ENCODE data around the gene DAO. TPM values are rescaled to one million over a fixed set of nuclear protein-coding genes. Genes with fewer than 3 reads are reported as not detected.

Gene DAO
- total RNA-seq, 1 experiment from 2014 or later: not detected

- Histone ChIP-seq H3K4me1 (ENCODE audit: low read length) (no peaks in the 10 kb centered on the region), H3K9me2 (replicated peaks; ENCODE audit: insufficient read depth, low read length) (no peaks in the 10 kb centered on the region; the same call in 1 of the 2 replicates), H3K4me2 (ENCODE audit: low read depth, low read length, poor library complexity, severe bottlenecking) (no peak overlapping the region), H4K20me1 (ENCODE audit: insufficient read depth, low read depth, low read length) (no peaks in the 10 kb centered on the region), H2AFZ (ENCODE audit: low read length) (no peak overlapping the region), H3K9me3 (ENCODE audit: low read length) (no peaks in the 10 kb centered on the region), H3K4me3 (ENCODE audit: low read length) (no peak overlapping the region), H3K79me2 (ENCODE audit: low read length) (no peaks in the 10 kb centered on the region), H3K36me3 (ENCODE audit: insufficient read depth, low read length) (no peaks in the 10 kb centered on the region), H3K27me3 (ENCODE audit: low read length) (no peaks in the 10 kb centered on the region), H3K27ac (ENCODE audit: low read length) (no peak overlapping the region), H3K9ac (ENCODE audit: low read length) (no peak overlapping the region)
- no peak for DNase-seq
Observed at GRCh38 chr12:108922918-108923317, 43.0 kb downstream of the DAO start.

- Histone ChIP-seq H3K36me3 (ENCODE audit: insufficient read depth, low read length) (no peaks in the 10 kb centered on the region), H4K20me1 (ENCODE audit: insufficient read depth, low read depth, low read length) (no peaks in the 10 kb centered on the region), H3K27ac (ENCODE audit: low read length) (no peak overlapping the region), H3K4me3 (ENCODE audit: low read length) (no peak overlapping the region), H3K4me2 (ENCODE audit: low read depth, low read length, poor library complexity, severe bottlenecking) (no peak overlapping the region), H3K9ac (ENCODE audit: low read length) (no peak overlapping the region), H2AFZ (ENCODE audit: low read length) (no peak overlapping the region), H3K4me1 (ENCODE audit: low read length) (no peaks in the 10 kb centered on the region), H3K27me3 (ENCODE audit: low read length) (no peaks in the 10 kb centered on the region), H3K9me3 (ENCODE audit: low read length) (no peaks in the 10 kb centered on the region), H3K79me2 (ENCODE audit: low read length) (no peaks in the 10 kb centered on the region), H3K9me2 (replicated peaks; ENCODE audit: insufficient read depth, low read length) (no peaks in the 10 kb centered on the region; the same call in 1 of the 2 replicates)
- DNase-seq: no peak
Observed at GRCh38 chr12:108928695-108929094, 48.8 kb downstream of the DAO start.

- H3K9me3 ChIP-seq (ENCODE audit: low read length): no peaks in the 10 kb centered on the region
- H3K9ac ChIP-seq (ENCODE audit: low read length): no peak overlapping the region
- H3K4me1 ChIP-seq (ENCODE audit: low read length): peaks cover 4% of the 10 kb centered on the region
- no peak for DNase-seq
- H3K9me2 ChIP-seq (replicated peaks; ENCODE audit: insufficient read depth, low read length): no peaks in the 10 kb centered on the region
- H3K4me3 ChIP-seq (ENCODE audit: low read length): no peak overlapping the region
- H3K4me2 ChIP-seq (ENCODE audit: low read depth, low read length, poor library complexity, severe bottlenecking): no peak overlapping the region
- no peak overlapping the region for H2AFZ ChIP-seq (ENCODE audit: low read length)
- H3K79me2 ChIP-seq (ENCODE audit: low read length): no peaks in the 10 kb centered on the region
- H4K20me1 ChIP-seq (ENCODE audit: insufficient read depth, low read depth, low read length): no peaks in the 10 kb centered on the region
- H3K27me3 ChIP-seq (ENCODE audit: low read length): no peaks in the 10 kb centered on the region
- H3K36me3 ChIP-seq (ENCODE audit: insufficient read depth, low read length): no peaks in the 10 kb centered on the region
- H3K27ac ChIP-seq (ENCODE audit: low read length): no peak overlapping the region
Observed at GRCh38 chr12:108930155-108930554, 50.3 kb downstream of the DAO start.

- H3K9me2 ChIP-seq (replicated peaks; ENCODE audit: insufficient read depth, low read length): no peaks in the 10 kb centered on the region
- no peak overlapping the region for H3K4me3 ChIP-seq (ENCODE audit: low read length)
- H3K79me2 ChIP-seq (ENCODE audit: low read length): no peaks in the 10 kb centered on the region
- H3K9ac ChIP-seq (ENCODE audit: low read length): no peak overlapping the region
- no peaks in the 10 kb centered on the region for H3K36me3 ChIP-seq (ENCODE audit: insufficient read depth, low read length)
- no peak for DNase-seq
- peaks cover 10% of the 10 kb centered on the region for H3K4me1 ChIP-seq (ENCODE audit: low read length)
- H4K20me1 ChIP-seq (ENCODE audit: insufficient read depth, low read depth, low read length): no peaks in the 10 kb centered on the region
- no peak overlapping the region for H3K4me2 ChIP-seq (ENCODE audit: low read depth, low read length, poor library complexity, severe bottlenecking)
- no peaks in the 10 kb centered on the region for H3K9me3 ChIP-seq (ENCODE audit: low read length)
- no peaks in the 10 kb centered on the region for H3K27me3 ChIP-seq (ENCODE audit: low read length)
- no peak overlapping the region for H3K27ac ChIP-seq (ENCODE audit: low read length)
- no peak overlapping the region for H2AFZ ChIP-seq (ENCODE audit: low read length)
Observed at GRCh38 chr12:108930756-108931155, 50.9 kb downstream of the DAO start.

GRCh38 chr12:108933949-108934348, 54.1 kb downstream of the DAO start:
- H3K4me2 ChIP-seq (ENCODE audit: low read depth, low read length, poor library complexity, severe bottlenecking): no peak overlapping the region
- no peak overlapping the region for H3K4me3 ChIP-seq (ENCODE audit: low read length)
- H3K9ac ChIP-seq (ENCODE audit: low read length): no peak overlapping the region
- H3K4me1 ChIP-seq (ENCODE audit: low read length): peaks cover 10% of the 10 kb centered on the region
- no peaks in the 10 kb centered on the region for H3K27me3 ChIP-seq (ENCODE audit: low read length)
- no peak overlapping the region for H2AFZ ChIP-seq (ENCODE audit: low read length)
- H3K36me3 ChIP-seq (ENCODE audit: insufficient read depth, low read length): no peaks in the 10 kb centered on the region
- no peaks in the 10 kb centered on the region for H3K79me2 ChIP-seq (ENCODE audit: low read length)
- no peaks in the 10 kb centered on the region for H4K20me1 ChIP-seq (ENCODE audit: insufficient read depth, low read depth, low read length)
- no peak for DNase-seq
- H3K27ac ChIP-seq (ENCODE audit: low read length): no peak overlapping the region
- H3K9me2 ChIP-seq (replicated peaks; ENCODE audit: insufficient read depth, low read length): no peaks in the 10 kb centered on the region
- no peaks in the 10 kb centered on the region for H3K9me3 ChIP-seq (ENCODE audit: low read length)

GRCh38 chr12:108935159-108935763, 55.4 kb downstream of the DAO start:
- no peak overlapping the region for H3K4me3 ChIP-seq (ENCODE audit: low read length)
- H3K4me1 ChIP-seq (ENCODE audit: low read length): peaks cover 10% of the 10 kb centered on the region
- H2AFZ ChIP-seq (ENCODE audit: low read length): no peak overlapping the region
- H3K9ac ChIP-seq (ENCODE audit: low read length): no peak overlapping the region
- H4K20me1 ChIP-seq (ENCODE audit: insufficient read depth, low read depth, low read length): no peaks in the 10 kb centered on the region
- H3K79me2 ChIP-seq (ENCODE audit: low read length): no peaks in the 10 kb centered on the region
- H3K36me3 ChIP-seq (ENCODE audit: insufficient read depth, low read length): no peaks in the 10 kb centered on the region
- no peak overlapping the region for H3K27ac ChIP-seq (ENCODE audit: low read length)
- DNase-seq: no peak
- H3K9me2 ChIP-seq (replicated peaks; ENCODE audit: insufficient read depth, low read length): no peaks in the 10 kb centered on the region
- no peaks in the 10 kb centered on the region for H3K9me3 ChIP-seq (ENCODE audit: low read length)
- H3K4me2 ChIP-seq (ENCODE audit: low read depth, low read length, poor library complexity, severe bottlenecking): peak overlapping the region; percentile 11
- no peaks in the 10 kb centered on the region for H3K27me3 ChIP-seq (ENCODE audit: low read length)

GRCh38 chr12:108938247-108938924, 58.5 kb downstream of the DAO start:
- Histone ChIP-seq H3K9ac (ENCODE audit: low read length) (no peak overlapping the region), H3K27ac (ENCODE audit: low read length) (no peak overlapping the region), H3K27me3 (ENCODE audit: low read length) (no peaks in the 10 kb centered on the region), H3K36me3 (ENCODE audit: insufficient read depth, low read length) (no peaks in the 10 kb centered on the region), H3K4me2 (ENCODE audit: low read depth, low read length, poor library complexity, severe bottlenecking) (no peak overlapping the region), H3K9me3 (ENCODE audit: low read length) (no peaks in the 10 kb centered on the region), H3K79me2 (ENCODE audit: low read length) (no peaks in the 10 kb centered on the region), H3K4me1 (ENCODE audit: low read length) (peaks cover 10% of the 10 kb centered on the region), H3K9me2 (replicated peaks; ENCODE audit: insufficient read depth, low read length) (no peaks in the 10 kb centered on the region), H4K20me1 (ENCODE audit: insufficient read depth, low read depth, low read length) (no peaks in the 10 kb centered on the region), H3K4me3 (ENCODE audit: low read length) (no peak overlapping the region), H2AFZ (ENCODE audit: low read length) (no peak overlapping the region)
- no peak for DNase-seq

GRCh38 chr12:108939594-108939993, 59.7 kb downstream of the DAO start:
- H3K79me2 ChIP-seq (ENCODE audit: low read length): no peaks in the 10 kb centered on the region
- no peak overlapping the region for H3K4me3 ChIP-seq (ENCODE audit: low read length)
- no peaks in the 10 kb centered on the region for H3K9me3 ChIP-seq (ENCODE audit: low read length)
- H3K9me2 ChIP-seq (replicated peaks; ENCODE audit: insufficient read depth, low read length): no peaks in the 10 kb centered on the region
- no peaks in the 10 kb centered on the region for H3K36me3 ChIP-seq (ENCODE audit: insufficient read depth, low read length)
- peak; percentile 61 for DNase-seq
- no peaks in the 10 kb centered on the region for H4K20me1 ChIP-seq (ENCODE audit: insufficient read depth, low read depth, low read length)
- H3K4me2 ChIP-seq (ENCODE audit: low read depth, low read length, poor library complexity, severe bottlenecking): no peak overlapping the region
- no peak overlapping the region for H3K9ac ChIP-seq (ENCODE audit: low read length)
- peaks cover 10% of the 10 kb centered on the region for H3K4me1 ChIP-seq (ENCODE audit: low read length)
- no peaks in the 10 kb centered on the region for H3K27me3 ChIP-seq (ENCODE audit: low read length)
- H3K27ac ChIP-seq (ENCODE audit: low read length): no peak overlapping the region
- no peak overlapping the region for H2AFZ ChIP-seq (ENCODE audit: low read length)

Measured in Karpas-422 (cell line).